Right cardiac atrium (tissue), 5 donors: ENCODE results near the gene ST8SIA1. TPM values are rescaled to one million over a fixed set of nuclear protein-coding genes. Genes with fewer than 3 reads are reported as not detected.

Experiments used
- ATAC-seq, 2 donors: fragments of 200-7000 bp; cut with Tn5 transposase; one replicate each; pipeline versions ENCODE4 v1.8.0 to v1.9.1; 2020; ENCODE audit warnings: moderate library complexity in 2 of 2, mild to moderate bottlenecking in 1 of 2
- DNase-seq, 3 donors: peaks; one replicate each; pipeline ENCODE4 v3.0.0-alpha.2; 2020
- H3K27ac ChIP-seq: one replicate; pipeline ENCODE4 v1.5.1; 2013; ENCODE audit warnings: mild to moderate bottlenecking, low read length, control low read depth, moderate library complexity
- H3K27me3 ChIP-seq: one replicate; pipeline ENCODE4 v1.6.1; 2013; ENCODE audit not compliant: control insufficient read depth, insufficient read depth
- H3K4me1 ChIP-seq: one replicate; pipeline ENCODE4 v1.6.1; 2013; ENCODE audit warnings: low read length; ENCODE audit not compliant: control insufficient read depth, insufficient read depth
- H3K4me3 ChIP-seq: one replicate; pipeline ENCODE4 v1.5.1; 2013; ENCODE audit warnings: low read length, control low read depth
- H3K9me3 ChIP-seq: one replicate; pipeline ENCODE4 v1.6.1; 2013; ENCODE audit warnings: low read length; ENCODE audit not compliant: control insufficient read depth
- WGBS: extraction: QIAGEN DNeasy Blood & Tissue Kit; methylation state at CpG from one replicate; pipeline ENCODE4 v1.1.7; 2013; 5-methylcytosine and 5-hydroxymethylcytosine counted together
- intact Hi-C, 4 donors: fragments of 100-400 bp; cut with DNase I; formaldehyde crosslinking; loops; one replicate each; pipeline versions ENCODE4 v1.11.0 to v1.14.0; 2022 to 2023
- polyA plus RNA-seq: library from polyadenylated mRNA; stranded (reverse); fragments of 200-250 nt; gene quantifications from one replicate; pipeline ENCODE4 v1.2.3, GENCODE V29; 2013
- total RNA-seq, 4 donors: library from RNA; stranded (reverse); fragmentation: NEBNext Ultra II Directional; extraction: Animal tissue kit (Norgen Biotek cat#: 25700); gene quantifications; one replicate each; pipeline ENCODE4 v1.2.1, GENCODE V29; 2021
- donor health status: healthy with polysubstance abuse.
- donor health status: DM: no; HTN: yes; CAD: no.
- donor health status: DM: no; HTN: no; CAD: no.
- donor health status: DM: no; HTN: yes; CAD: no; lungs with severe emphysema.
- donor health status: DM: yes; HTN: yes; CAD: no.

The ST8SIA1 gene
- total and polyA plus RNA-seq, 5 donors, result 3.0 to 9.6 (median 6.3) TPM

DNA sequence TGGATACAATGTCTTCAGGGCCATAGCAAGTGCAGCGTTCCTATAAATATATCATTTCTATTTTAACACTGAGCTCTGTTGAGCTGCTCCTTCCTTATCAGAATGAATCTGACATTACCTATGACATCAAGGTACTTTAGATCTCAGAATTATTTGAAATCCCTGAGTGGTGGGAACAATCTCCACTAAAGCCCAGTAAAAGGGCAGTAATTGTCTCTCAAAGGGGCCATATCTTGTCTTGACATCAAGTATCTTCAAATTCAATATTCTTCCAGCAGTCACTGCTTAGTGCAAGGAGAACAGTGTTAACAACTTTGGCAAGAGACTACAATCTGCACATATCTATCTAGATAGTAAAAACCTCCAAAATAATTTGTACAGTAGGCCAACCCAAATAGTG lies 21.7 kb upstream of the ST8SIA1 start:
- no peaks in the 10 kb centered on the region for H3K4me1 ChIP-seq
- WGBS, result 94% methylated on average over 1 of the region's 1 CpG
- ATAC-seq, result no peak

DNA sequence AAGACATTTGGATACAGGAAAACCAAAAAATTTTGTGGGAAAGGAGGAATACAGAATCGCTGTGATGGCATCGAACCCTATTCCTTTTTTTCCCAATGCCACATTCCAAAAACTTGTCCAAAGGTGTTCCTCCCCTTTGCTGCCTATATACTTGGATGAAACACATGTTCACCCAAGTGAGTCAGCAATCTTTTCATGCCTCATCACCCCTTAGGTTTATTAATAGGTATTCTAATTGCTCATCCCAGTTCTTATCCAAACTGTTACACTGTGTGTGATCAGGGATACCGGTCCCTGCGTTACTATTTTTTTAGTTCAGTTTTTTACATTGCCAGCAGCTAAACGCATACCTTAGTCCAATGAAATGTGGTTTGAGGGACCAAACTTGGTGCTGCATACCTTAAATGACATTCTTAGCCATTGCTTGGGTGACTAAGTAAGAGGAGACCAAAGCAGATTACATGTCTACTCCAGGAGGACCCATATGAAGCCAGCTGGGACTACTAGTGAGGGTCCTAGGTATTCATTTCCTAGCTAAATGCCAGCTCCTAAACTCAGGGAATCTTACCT lies 20.6 kb upstream of the ST8SIA1 start:
- Histone ChIP-seq H3K4me3 (no peak overlapping the region), H3K4me1 (no peaks in the 10 kb centered on the region), H3K9me3 (no peaks in the 10 kb centered on the region), H3K27me3 (no peaks in the 10 kb centered on the region), H3K27ac (no peak overlapping the region)
- DNase-seq (no peak), ATAC-seq (peak in 1 of 2 donors; percentile 45)
- intact Hi-C loops, result no loop called here
- 81% methylated on average over 5 of the region's 5 CpGs for WGBS

More for the DNA sequence above, 21.7 kb upstream of the ST8SIA1 start:
- intact Hi-C loops, result no loop called here
- no peaks in the 10 kb centered on the region for H3K9me3 ChIP-seq
- no peak overlapping the region for H3K27ac ChIP-seq
- no peak for DNase-seq
- no peaks in the 10 kb centered on the region for H3K27me3 ChIP-seq
- no peak overlapping the region for H3K4me3 ChIP-seq

DNA sequence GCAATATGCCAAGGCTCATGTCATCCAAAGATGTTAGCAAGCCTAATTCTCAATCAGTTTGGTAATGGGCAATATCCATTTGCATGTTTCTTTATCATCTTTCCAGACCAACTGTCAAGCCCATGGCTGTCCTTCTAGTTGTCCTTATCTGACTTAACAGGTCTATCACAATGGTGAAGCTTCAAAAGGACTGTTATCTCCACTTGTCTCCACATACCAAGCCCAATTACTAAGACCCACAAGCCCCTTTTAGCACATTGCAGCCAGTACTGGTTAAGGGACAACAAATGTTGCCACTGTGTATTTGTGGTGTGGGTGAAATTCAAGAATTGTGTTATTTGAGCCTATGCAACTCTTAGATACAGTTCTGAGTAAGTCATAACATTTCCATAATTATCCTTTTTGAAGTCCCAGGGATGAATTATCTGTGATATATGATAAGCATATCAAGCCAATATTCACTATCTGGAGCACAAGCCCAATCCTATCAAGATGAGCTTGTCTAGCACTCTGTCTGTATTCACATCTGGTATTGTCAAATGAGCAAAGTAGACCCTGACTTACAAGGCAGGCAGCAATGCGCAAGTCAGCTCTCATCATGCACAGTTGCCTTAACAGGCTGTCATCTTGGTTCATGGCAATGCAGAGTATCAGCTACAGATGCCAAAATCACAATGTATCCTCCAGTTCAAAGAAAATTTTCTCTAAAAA lies 19.3 kb upstream of the ST8SIA1 start:
- ATAC-seq (no peak), DNase-seq (no peak)
- Histone ChIP-seq H3K4me1 (no peaks in the 10 kb centered on the region), H3K27me3 (no peaks in the 10 kb centered on the region), H3K9me3 (no peaks in the 10 kb centered on the region), H3K4me3 (no peak overlapping the region), H3K27ac (no peak overlapping the region)
- 97% methylated on average over 1 of the region's 1 CpG for WGBS
- intact Hi-C loops, result no loop called here

DNA sequence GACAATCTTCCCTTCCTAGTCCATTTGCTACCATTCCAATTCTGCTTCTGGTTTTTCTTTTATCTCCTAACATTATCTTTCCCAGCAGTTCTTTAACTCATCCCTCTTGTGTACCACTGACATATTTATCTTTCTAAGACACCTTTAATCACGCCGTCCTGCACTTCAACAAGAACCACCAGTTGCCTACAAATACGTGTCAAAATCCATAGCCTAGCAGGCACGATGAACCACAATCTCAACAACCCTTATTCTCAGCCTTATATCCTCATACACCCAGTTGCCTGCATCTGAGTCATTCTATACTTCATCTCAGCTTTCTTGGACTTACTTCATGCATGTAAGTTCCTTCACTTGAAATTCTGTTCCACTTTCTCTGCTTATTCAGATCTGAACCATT lies 16.4 kb upstream of the ST8SIA1 start:
- Histone ChIP-seq H3K27me3 (no peaks in the 10 kb centered on the region), H3K4me3 (no peak overlapping the region), H3K9me3 (no peaks in the 10 kb centered on the region), H3K27ac (no peak overlapping the region), H3K4me1 (no peaks in the 10 kb centered on the region)
- ATAC-seq (no peak), DNase-seq (no peak)
- intact Hi-C loops, result no loop called here
- WGBS, result 33% methylated on average over 4 of the region's 4 CpGs

DNA sequence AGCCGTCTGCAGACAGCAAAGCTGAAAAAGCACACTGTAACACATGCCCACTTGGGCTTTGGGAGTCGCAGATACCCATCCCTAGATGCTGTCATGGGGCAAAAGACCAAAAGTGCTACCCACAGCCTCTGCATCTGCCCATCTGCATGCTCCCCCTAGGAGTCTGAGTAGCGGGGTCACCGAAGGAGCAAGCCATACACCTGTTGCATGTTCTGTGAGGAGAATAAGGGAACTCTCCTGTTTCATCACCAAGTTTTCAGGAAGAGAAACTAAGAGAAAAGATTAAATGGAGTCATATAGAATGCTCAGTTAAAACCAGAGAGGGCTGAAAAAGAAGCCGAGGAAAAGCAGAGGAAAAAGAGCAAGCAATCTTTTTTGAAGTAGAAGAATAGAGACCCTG lies 13.7 kb upstream of the ST8SIA1 start:
- intact Hi-C loops, result no loop called here
- no peak overlapping the region for H3K4me3 ChIP-seq
- no peak for ATAC-seq
- H3K27ac ChIP-seq, result no peak overlapping the region
- no peaks in the 10 kb centered on the region for H3K9me3 ChIP-seq
- no peaks in the 10 kb centered on the region for H3K27me3 ChIP-seq
- WGBS, result 79% methylated on average over 5 of the region's 5 CpGs
- no peaks in the 10 kb centered on the region for H3K4me1 ChIP-seq
- DNase-seq, result no peak

DNA sequence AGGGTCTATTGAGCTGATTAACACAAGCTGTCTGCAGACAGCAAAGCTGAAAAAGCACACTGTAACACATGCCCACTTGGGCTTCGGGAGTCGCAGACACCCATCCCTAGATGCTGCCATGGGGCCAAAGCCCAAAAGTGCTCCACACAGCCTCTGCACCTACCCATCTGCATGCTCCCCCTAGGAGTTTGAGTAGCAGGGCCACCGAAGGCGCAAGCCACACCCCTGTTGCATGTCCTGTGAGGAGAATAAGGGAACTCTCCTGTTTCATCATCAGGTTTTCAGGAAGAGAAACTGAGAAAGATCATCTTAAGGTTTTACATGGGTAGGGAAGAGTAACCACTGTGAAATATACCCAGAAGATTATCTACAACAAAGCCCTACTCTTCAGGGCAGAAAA lies 5.6 kb upstream of the ST8SIA1 start:
- Histone ChIP-seq H3K4me1 (no peaks in the 10 kb centered on the region), H3K4me3 (no peak overlapping the region), H3K27ac (no peak overlapping the region), H3K27me3 (no peaks in the 10 kb centered on the region), H3K9me3 (no peaks in the 10 kb centered on the region)
- intact Hi-C loops, result no loop called here
- no peak for ATAC-seq
- 83% methylated on average over 4 of the region's 4 CpGs for WGBS
- peak in 2 of 3 donors; percentile 45 to 62 for DNase-seq

DNA sequence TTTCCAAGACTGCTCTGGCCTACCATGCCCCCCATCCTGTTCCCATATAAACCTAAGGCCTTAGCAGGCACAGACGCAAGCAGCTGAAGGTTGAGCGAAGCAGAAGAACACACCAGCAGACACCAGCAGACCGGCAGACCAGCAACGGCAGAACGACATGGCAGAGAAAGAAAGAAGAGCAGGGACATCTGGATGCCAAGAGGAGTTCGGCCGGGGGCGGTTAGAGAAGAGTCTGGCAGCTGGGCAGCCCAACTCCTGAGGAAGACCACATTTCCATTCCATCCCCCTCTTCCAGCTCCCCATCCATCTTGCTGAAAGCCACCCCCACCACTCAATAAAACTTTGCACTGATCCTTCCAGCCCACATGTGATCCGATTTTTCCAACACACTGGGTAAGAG lies 5.2 kb upstream of the ST8SIA1 start:
- WGBS, result 92% methylated on average over 9 of the region's 9 CpGs
- no peak for ATAC-seq
- Histone ChIP-seq H3K27me3 (no peaks in the 10 kb centered on the region), H3K9me3 (no peaks in the 10 kb centered on the region), H3K4me3 (no peak overlapping the region), H3K27ac (no peak overlapping the region), H3K4me1 (no peaks in the 10 kb centered on the region)
- intact Hi-C loops, result loop anchor here (5.0 to 10.0 kb wide), 2 partner anchors 235 to 237 kb away; no protein-coding TSS in a partner anchor
- peak in 1 of 3 donors; percentile 19 for DNase-seq

DNA sequence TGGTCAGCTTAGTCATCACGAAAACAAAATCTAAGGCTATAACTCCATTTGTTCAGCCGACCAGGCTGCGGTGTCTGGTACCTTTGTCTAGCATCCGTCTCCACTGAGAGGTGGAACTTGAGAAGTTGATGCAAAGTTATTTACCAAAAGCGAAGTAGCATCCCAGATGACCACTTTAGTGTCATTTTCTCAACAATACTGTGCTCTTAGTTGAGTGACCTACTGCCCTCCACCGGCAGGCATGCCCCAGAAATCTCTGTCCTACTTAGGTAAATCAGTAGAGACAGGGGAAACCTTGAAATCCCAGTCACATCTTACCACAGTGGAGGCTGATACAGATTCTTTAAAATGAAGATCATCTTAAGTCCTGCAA lies 1.3 kb upstream of the ST8SIA1 start:
- H3K27ac ChIP-seq, result no peak overlapping the region

DNA sequence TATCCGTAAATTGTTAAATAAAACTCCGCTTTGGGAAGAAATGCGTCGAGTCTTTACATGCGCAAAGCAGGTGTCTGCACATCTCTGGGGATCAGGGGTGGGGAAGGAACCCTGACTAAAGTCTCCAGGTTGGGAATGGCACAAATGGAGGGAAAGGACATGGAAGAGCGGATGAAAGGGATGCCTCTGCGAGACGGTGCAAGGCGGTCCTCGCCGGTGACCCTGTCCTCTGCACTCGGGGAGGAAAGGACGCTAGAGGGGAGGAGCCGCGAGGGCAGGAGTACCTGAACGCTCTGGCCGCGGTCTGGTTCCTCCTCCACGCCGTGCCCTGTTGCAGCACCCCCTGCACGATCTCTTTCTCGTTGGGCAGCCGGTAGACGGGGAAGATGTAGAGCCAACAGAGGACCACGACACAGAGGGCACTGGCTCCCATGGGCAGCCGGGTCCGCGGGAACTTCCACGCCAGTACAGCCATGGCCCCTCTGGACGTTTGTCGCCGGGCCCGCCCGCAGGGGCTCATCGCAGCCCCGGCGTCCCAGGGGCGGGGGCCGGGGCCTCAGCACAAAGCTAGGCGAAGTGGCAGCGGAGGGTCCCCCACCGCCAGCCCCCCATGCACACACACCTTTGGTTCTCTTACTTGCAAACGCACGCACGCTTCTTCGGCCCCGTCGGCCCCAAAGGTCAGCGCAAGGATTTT lies 646 bp downstream of the ST8SIA1 start:
- DNase-seq (peak in 2 of 3 donors; percentile 55 to 70), ATAC-seq (peak; percentile 28 to 30)
- H3K4me1 ChIP-seq, result no peaks in the 10 kb centered on the region
- H3K27ac ChIP-seq, result no peak overlapping the region
- intact Hi-C loops, result loop anchor here in 2 of 4 donors (5.0 to 10.0 kb wide), 2 partner anchors 108 to 229 kb away; no protein-coding TSS in a partner anchor
- H3K9me3 ChIP-seq, result no peaks in the 10 kb centered on the region
- H3K4me3 ChIP-seq, result peak overlapping the region; percentile 85
- 3% methylated on average over 49 of the region's 49 CpGs for WGBS
- H3K27me3 ChIP-seq, result no peaks in the 10 kb centered on the region

More for the DNA sequence above, 1.3 kb upstream of the ST8SIA1 start:
- Histone ChIP-seq H3K27me3 (no peaks in the 10 kb centered on the region), H3K9me3 (no peaks in the 10 kb centered on the region), H3K4me3 (peak overlapping the region; percentile 85), H3K4me1 (no peaks in the 10 kb centered on the region)
- intact Hi-C loops, result loop anchor here (5.0 to 10.0 kb wide), 2 partner anchors 231 to 233 kb away; no protein-coding TSS in a partner anchor
- DNase-seq (peak; percentile 33 to 75 (median 49)), ATAC-seq (peak; percentile 26 to 36)
- 5% methylated on average over 6 of the region's 6 CpGs for WGBS

DNA sequence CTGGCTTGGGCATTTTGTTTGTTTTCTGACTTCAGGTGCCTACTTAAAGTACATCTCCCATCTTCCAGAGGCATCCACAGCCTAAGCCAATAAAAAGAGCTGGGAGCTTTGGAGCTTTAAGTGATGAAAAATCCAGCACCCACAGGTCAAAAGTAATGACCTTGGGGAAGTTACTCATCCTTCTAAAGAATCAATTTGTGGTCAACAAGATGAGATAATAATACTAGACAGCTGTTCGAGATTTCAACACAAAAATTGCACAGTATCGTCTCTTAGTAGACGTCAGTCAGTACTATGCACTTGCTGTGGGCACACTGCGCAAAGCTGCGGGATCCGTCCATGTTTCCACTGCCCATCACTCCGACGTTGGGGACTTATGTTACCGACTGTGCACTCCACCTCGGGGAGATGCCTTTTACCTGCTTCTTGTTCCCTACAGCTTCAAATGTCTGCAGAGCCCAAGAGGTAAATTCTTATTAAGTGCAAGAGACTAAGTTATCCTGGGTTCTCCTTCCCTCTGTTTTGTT lies 1.3 kb downstream of the ST8SIA1 start:
- H3K4me3 ChIP-seq, result peak overlapping the region; percentile 85
- H3K27me3 ChIP-seq, result no peaks in the 10 kb centered on the region
- ATAC-seq (no peak), DNase-seq (no peak)
- no peaks in the 10 kb centered on the region for H3K4me1 ChIP-seq
- H3K9me3 ChIP-seq, result no peaks in the 10 kb centered on the region
- 21% methylated on average over 10 of the region's 10 CpGs for WGBS
- intact Hi-C loops, result loop anchor here in 2 of 4 donors (5.0 to 10.0 kb wide), 2 partner anchors 109 to 228 kb away; no protein-coding TSS in a partner anchor
- H3K27ac ChIP-seq, result no peak overlapping the region

DNA sequence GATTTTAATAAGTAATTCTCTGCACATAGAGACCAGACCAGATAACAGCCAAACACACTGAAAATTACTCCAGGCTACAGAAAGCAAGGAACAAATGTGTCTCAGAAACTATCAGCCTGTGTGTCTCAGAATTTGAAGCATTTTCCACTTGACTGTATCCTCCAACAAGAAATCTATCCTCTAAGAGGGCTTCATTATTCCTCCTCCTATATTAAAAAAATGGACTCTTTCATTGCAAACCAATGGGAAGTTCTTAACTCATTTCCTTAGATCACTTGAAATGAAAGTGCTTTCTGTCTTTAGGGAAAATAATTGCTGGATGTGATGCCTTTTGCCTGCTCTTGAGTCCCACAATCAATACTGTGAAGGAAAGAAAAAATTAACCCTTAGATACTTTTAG lies 2.3 kb downstream of the ST8SIA1 start:
- Histone ChIP-seq H3K4me3 (peak overlapping the region; percentile 85), H3K9me3 (no peaks in the 10 kb centered on the region), H3K4me1 (no peaks in the 10 kb centered on the region), H3K27ac (no peak overlapping the region), H3K27me3 (no peaks in the 10 kb centered on the region)
- intact Hi-C loops, result loop anchor here in 2 of 4 donors (5.0 to 10.0 kb wide), 2 partner anchors 110 to 227 kb away; no protein-coding TSS in a partner anchor
- no peak for DNase-seq
- ATAC-seq, result no peak
